ENCODE results near the gene VPS16.

DNA sequence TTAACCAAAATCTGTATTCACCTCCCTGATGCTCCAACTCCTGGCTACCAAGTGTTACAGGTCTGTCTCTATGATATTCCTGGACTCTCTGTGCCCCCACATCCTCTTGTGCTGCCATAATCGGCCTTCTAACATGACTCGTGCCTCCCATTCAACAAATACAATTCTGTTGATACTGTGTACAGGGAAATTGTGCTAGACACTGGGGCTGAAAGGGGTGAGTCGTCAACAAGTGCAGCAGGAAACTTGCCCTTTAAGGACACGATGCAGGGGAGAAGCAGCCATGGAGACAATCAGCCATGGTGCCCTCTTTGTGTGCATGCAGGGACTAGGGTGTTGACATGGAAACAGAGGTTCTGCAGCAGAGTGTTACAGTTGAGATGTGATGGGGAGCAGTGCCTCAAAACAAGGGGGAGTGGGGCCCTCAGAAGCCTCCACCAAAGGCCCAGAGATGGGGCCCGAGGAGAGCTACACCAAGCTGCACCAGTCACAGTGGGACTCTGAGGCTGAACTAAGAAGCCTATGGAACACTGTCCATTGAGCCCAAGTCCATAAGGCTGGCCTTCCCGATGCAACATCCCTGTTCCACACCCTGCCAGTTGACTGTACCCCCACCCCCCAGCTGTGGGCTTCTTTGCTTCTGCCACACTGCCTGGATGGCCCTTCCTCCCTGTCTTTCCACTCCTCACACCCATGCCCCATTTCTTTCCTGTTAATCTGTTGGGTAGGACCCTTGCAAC, 3.2 kb upstream of the VPS16 start:
- no peak for TF ChIP-seq EZH2phosphoT487 (IDR thresholded peaks at IDR 0.05; ENCODE audit: borderline replicate concordance, low read depth, low read length)
- TF ChIP-seq, protein P1, sequence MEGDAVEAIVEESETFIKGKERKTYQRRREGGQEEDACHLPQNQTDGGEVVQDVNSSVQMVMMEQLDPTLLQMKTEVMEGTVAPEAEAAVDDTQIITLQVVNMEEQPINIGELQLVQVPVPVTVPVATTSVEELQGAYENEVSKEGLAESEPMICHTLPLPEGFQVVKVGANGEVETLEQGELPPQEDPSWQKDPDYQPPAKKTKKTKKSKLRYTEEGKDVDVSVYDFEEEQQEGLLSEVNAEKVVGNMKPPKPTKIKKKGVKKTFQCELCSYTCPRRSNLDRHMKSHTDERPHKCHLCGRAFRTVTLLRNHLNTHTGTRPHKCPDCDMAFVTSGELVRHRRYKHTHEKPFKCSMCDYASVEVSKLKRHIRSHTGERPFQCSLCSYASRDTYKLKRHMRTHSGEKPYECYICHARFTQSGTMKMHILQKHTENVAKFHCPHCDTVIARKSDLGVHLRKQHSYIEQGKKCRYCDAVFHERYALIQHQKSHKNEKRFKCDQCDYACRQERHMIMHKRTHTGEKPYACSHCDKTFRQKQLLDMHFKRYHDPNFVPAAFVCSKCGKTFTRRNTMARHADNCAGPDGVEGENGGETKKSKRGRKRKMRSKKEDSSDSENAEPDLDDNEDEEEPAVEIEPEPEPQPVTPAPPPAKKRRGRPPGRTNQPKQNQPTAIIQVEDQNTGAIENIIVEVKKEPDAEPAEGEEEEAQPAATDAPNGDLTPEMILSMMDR (conservative IDR thresholded peaks at IDR 0.05; ENCODE audit: low read length), result no peak
